GM12864 (cell line): ENCODE data around the gene KLF3.

Experiments
- DNase-seq: peaks from one replicate; pipeline ENCODE4 v3.0.0-alpha.2; 2011; ENCODE audit warnings: low read depth
- H3K4me3 ChIP-seq: 2 replicates; pipeline ENCODE4 v1.5.1; 2011; ENCODE audit warnings: mild to moderate bottlenecking, low read depth, low read length, control low read depth
- TF ChIP-seq, protein P1 (sequence below): IDR thresholded peaks from 2 replicates; pipeline ENCODE4 v1.5.1; 2011; ENCODE audit warnings: low read depth, mild to moderate bottlenecking, moderate library complexity, low read length, control low read depth, inconsistent platforms; ENCODE audit errors: missing control alignments

KLF3 gene

DNA sequence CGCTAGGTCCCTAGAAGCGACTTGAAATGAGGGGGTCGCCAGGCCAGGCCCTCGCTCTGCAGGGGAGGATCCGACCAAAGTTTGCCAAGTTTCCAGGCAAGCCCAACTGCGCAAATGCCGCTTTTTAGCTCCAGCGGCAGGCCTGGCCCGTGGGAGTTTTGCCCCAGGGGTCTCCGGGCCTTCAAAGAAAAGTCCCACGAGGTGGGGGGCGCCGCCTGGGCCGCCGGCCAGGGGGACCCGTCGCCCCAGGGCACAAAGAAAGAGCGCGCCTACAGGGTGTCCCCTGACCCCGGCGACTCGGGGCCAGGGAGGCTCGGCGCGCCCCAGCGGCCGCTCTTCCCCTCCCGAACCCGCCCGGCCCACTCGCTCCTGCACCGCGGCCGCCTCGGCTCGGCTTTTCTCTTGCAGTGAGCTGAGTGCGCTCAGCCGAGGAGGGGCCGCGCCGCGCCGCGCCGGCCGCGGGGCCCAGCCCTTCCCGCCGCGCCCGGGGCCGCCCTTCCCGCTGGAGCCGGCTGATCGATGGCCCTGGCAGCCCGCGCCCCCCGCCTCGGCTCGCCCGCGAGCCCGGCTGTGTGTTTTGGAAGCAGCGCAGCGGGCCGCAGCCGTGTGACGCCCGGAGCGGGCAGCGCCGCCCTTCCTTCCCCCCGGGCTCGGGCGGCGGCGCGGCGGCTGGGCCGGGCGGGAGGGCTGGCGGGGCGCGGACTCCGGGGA lies 754 bp upstream of the KLF3 start:
- no peak for DNase-seq
- TF ChIP-seq, protein P1, sequence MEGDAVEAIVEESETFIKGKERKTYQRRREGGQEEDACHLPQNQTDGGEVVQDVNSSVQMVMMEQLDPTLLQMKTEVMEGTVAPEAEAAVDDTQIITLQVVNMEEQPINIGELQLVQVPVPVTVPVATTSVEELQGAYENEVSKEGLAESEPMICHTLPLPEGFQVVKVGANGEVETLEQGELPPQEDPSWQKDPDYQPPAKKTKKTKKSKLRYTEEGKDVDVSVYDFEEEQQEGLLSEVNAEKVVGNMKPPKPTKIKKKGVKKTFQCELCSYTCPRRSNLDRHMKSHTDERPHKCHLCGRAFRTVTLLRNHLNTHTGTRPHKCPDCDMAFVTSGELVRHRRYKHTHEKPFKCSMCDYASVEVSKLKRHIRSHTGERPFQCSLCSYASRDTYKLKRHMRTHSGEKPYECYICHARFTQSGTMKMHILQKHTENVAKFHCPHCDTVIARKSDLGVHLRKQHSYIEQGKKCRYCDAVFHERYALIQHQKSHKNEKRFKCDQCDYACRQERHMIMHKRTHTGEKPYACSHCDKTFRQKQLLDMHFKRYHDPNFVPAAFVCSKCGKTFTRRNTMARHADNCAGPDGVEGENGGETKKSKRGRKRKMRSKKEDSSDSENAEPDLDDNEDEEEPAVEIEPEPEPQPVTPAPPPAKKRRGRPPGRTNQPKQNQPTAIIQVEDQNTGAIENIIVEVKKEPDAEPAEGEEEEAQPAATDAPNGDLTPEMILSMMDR: no peak
- peak overlapping the region; percentile 61 for H3K4me3 ChIP-seq

- no peak for DNase-seq
- TF ChIP-seq, protein P1: no peak
- peak overlapping the region; percentile 61 for H3K4me3 ChIP-seq
These were observed 855 bp downstream of the KLF3 start for GRCh38 chr4:38664706-38665401.

GRCh38 chr4:38665551-38666411 lies 1.8 kb downstream of the KLF3 start:
- TF ChIP-seq, protein P1: no peak
- no peak overlapping the region for H3K4me3 ChIP-seq
- no peak for DNase-seq

DNA sequence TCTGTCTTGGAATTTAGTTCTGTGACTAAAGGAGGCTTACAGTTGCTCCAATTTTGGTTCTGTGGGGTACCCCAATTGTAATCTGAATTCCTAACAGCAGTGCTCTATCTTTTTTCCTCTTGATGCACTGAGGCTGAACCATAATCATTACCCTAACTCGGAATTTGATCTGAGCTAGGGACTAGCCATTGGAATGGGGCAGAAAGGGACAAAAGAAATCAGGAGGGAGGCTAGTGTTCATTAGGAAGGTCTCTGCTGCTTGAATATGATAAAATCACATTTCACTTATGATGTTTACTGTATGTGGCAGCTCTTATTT lies 2.7 kb downstream of the KLF3 start:
- no peak for DNase-seq
- no peak overlapping the region for H3K4me3 ChIP-seq
- TF ChIP-seq, protein P1: no peak

- TF ChIP-seq, protein P1: no peak
- DNase-seq: no peak
- no peak overlapping the region for H3K4me3 ChIP-seq
These were observed 3.3 kb downstream of the KLF3 start for GRCh38 chr4:38667085-38667893.

DNA sequence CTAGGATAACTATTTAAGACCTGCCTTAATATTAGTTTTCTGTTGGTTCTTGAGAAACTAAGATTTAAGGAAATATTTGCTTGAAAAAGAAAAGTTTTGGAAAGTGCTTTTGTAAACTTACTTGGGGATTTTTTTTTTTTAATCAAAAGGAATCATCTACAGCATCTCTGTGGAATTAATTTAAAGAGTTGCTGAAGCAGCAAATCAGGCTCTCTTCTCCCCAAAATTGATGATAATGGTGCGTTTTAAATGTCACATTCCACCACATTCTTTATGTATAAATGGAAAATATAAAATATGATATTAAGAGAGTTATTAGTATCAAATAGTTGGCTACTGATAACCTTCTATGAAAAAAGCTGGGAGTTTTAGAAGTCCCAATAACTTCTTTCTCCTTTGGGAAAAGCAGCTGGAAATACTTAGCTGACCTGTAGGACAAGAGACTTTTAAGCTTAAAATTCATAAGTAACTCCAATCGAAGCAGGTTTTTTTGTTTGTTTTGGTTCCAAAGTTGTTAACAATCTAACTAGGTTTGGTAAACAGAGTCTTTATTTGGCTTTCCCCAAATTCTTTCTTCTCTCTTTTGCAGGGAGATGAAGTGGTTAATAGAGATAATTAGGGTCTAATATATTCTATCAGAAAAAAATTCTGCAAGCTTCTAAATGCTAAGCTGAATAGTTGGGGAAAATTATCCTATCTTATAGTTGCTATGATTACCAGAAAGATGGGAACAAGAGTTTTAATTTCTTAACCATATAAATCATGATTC lies 4.4 kb downstream of the KLF3 start:
- H3K4me3 ChIP-seq: no peak overlapping the region
- TF ChIP-seq, protein P1: no peak
- DNase-seq: no peak
